A549 (cell line): ENCODE data around the gene SLC24A4.

Experiments
- CEBPB ChIP-seq, 2 experiments: fragments of >200 bp in 1 of 2; sonication (Bioruptor Twin) in 1 of 2; formaldehyde crosslinking in 1 of 2; IDR thresholded peaks; 2 replicates each; pipeline ENCODE4 v1.6.1; 2012 to 2016
- EHMT2 ChIP-seq: fragments of 200-600 bp; sonication (generic); IDR thresholded peaks from 2 replicates; pipeline ENCODE4 v1.6.1; 2016; ENCODE audit warnings: antibody characterized with exemption, low read depth, mild to moderate bottlenecking, moderate library complexity
- EP300 ChIP-seq, 2 experiments: fragments of >200 bp; sonication (Bioruptor Twin); formaldehyde crosslinking; IDR thresholded peaks; 2 replicates in 1 of 2; 3 replicates in 1 of 2; pipeline ENCODE4 v1.6.1; 2016 to 2017
- JUNB ChIP-seq: fragments of >200 bp; sonication (Bioruptor Twin); formaldehyde crosslinking; IDR thresholded peaks from 2 replicates; pipeline ENCODE4 v1.6.1; 2016
- POLR2A ChIP-seq: IDR thresholded peaks from 2 replicates; pipeline ENCODE4 v1.6.1; 2012; ENCODE audit warnings: mild to moderate bottlenecking, low read length
- POLR2AphosphoS2 ChIP-seq: conservative IDR thresholded peaks from 2 replicates; pipeline ENCODE4 v1.6.1; 2012; ENCODE audit warnings: low read length, improper control_type of control experiment, inconsistent platforms
- RCOR1 ChIP-seq: fragments of 150-350 bp; IDR thresholded peaks from 2 replicates; pipeline ENCODE4 v1.6.1; 2014; ENCODE audit warnings: antibody characterized with exemption, low read length, low read depth
- REST ChIP-seq: fragments of 200-600 bp; sonication (generic); IDR thresholded peaks from 2 replicates; pipeline ENCODE4 v1.6.1; 2016; ENCODE audit warnings: antibody characterized with exemption, mild to moderate bottlenecking, moderate library complexity
- SMC3 ChIP-seq: fragments of >200 bp; sonication (Bioruptor Twin); formaldehyde crosslinking; IDR thresholded peaks from 3 replicates; pipeline ENCODE4 v1.6.1; 2018; ENCODE audit warnings: inconsistent platforms
- TF ChIP-seq, protein P1 (sequence below): fragments of >200 bp; sonication (Bioruptor Twin); formaldehyde crosslinking; IDR thresholded peaks from 3 replicates; pipeline ENCODE4 v1.6.1; 2016
- TF ChIP-seq, protein P2 (sequence below): fragments of >200 bp; sonication (Bioruptor Twin); formaldehyde crosslinking; IDR thresholded peaks from 3 replicates; pipeline ENCODE4 v1.5.1; 2016
- TF ChIP-seq, protein P3 (sequence below): IDR thresholded peaks from 2 replicates; pipeline ENCODE4 v1.6.1; 2012

- TF ChIP-seq REST: no peak
- TF ChIP-seq RCOR1: no peak
- no peak for TF ChIP-seq JUNB
- TF ChIP-seq, protein P1, sequence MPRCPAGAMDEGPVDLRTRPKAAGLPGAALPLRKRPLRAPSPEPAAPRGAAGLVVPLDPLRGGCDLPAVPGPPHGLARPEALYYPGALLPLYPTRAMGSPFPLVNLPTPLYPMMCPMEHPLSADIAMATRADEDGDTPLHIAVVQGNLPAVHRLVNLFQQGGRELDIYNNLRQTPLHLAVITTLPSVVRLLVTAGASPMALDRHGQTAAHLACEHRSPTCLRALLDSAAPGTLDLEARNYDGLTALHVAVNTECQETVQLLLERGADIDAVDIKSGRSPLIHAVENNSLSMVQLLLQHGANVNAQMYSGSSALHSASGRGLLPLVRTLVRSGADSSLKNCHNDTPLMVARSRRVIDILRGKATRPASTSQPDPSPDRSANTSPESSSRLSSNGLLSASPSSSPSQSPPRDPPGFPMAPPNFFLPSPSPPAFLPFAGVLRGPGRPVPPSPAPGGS: no peak
- TF ChIP-seq, protein P2, sequence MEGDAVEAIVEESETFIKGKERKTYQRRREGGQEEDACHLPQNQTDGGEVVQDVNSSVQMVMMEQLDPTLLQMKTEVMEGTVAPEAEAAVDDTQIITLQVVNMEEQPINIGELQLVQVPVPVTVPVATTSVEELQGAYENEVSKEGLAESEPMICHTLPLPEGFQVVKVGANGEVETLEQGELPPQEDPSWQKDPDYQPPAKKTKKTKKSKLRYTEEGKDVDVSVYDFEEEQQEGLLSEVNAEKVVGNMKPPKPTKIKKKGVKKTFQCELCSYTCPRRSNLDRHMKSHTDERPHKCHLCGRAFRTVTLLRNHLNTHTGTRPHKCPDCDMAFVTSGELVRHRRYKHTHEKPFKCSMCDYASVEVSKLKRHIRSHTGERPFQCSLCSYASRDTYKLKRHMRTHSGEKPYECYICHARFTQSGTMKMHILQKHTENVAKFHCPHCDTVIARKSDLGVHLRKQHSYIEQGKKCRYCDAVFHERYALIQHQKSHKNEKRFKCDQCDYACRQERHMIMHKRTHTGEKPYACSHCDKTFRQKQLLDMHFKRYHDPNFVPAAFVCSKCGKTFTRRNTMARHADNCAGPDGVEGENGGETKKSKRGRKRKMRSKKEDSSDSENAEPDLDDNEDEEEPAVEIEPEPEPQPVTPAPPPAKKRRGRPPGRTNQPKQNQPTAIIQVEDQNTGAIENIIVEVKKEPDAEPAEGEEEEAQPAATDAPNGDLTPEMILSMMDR: no peak
- no peak for TF ChIP-seq SMC3
- TF ChIP-seq POLR2A: no peak
- TF ChIP-seq, protein P3, sequence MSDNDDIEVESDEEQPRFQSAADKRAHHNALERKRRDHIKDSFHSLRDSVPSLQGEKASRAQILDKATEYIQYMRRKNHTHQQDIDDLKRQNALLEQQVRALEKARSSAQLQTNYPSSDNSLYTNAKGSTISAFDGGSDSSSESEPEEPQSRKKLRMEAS: no peak
- no peak for TF ChIP-seq POLR2AphosphoS2
- TF ChIP-seq CEBPB (IDR thresholded peaks at IDR 0.05): no peak
- TF ChIP-seq EP300 (IDR thresholded peaks at IDR 0.05): no peak
- no peak for TF ChIP-seq EHMT2
Measured at GRCh38 chr14:92464156-92464555, 141.2 kb downstream of the SLC24A4 start.
